Osteoblast (primary cell): ENCODE measurements around the gene PITX1. TPM values are rescaled to one million over a fixed set of nuclear protein-coding genes. Genes with fewer than 3 reads are reported as not detected.
"Not testable (repeated sequence)": the region's sequence is repeated elsewhere in the genome, so short reads cannot be mapped to it uniquely, and the experiment has no call there.

ENCODE experiments used
- DNase-seq: peaks from one replicate; pipeline ENCODE4 v3.0.0; 2011; ENCODE audit warnings: low spot score, mixed read lengths; ENCODE audit not compliant: insufficient read length; ENCODE audit errors: missing footprints
- H2AFZ ChIP-seq: 2 replicates; pipeline ENCODE4 v1.6.0; 2011; ENCODE audit warnings: mild to moderate bottlenecking, low read length
- H3K27ac ChIP-seq: 2 replicates; pipeline ENCODE4 v1.5.1; 2011; ENCODE audit warnings: mild to moderate bottlenecking, low read depth, low read length, moderate library complexity
- H3K27me3 ChIP-seq: 2 replicates; pipeline ENCODE4 v1.6.0; 2012; ENCODE audit warnings: mild to moderate bottlenecking, control low read depth, inconsistent platforms, low read length, moderate library complexity; ENCODE audit not compliant: insufficient read depth
- H3K36me3 ChIP-seq: 2 replicates; pipeline ENCODE4 v1.5.1; 2011; ENCODE audit warnings: mild to moderate bottlenecking, low read length, control low read depth, moderate library complexity; ENCODE audit not compliant: insufficient read depth
- H3K4me1 ChIP-seq: 2 replicates; pipeline ENCODE4 v1.5.1; 2011; ENCODE audit warnings: mild to moderate bottlenecking, low read length, control low read depth, moderate library complexity; ENCODE audit not compliant: insufficient read depth
- H3K4me2 ChIP-seq: 2 replicates; pipeline ENCODE4 v1.6.0; 2011; ENCODE audit warnings: mild to moderate bottlenecking, low read length; ENCODE audit not compliant: insufficient read depth
- H3K4me3 ChIP-seq: fragments of 200-600 bp; sonication (generic); 3 replicates; pipeline ENCODE4 v1.5.1; 2012; ENCODE audit warnings: mild to moderate bottlenecking, low read length, inconsistent platforms; ENCODE audit not compliant: insufficient read depth
- H3K79me2 ChIP-seq: 2 replicates; pipeline ENCODE4 v1.6.0; 2012; ENCODE audit warnings: mild to moderate bottlenecking, low read length, control low read depth, inconsistent platforms; ENCODE audit not compliant: insufficient read depth
- H3K9me3 ChIP-seq: 2 replicates; pipeline ENCODE4 v1.5.1; 2011; ENCODE audit warnings: low read depth, low read length, control low read depth
- H4K20me1 ChIP-seq: 2 replicates; pipeline ENCODE4 v1.6.0; 2012; ENCODE audit warnings: mild to moderate bottlenecking, low read length, control low read depth; ENCODE audit not compliant: insufficient read depth
- CTCF ChIP-seq: IDR thresholded peaks from 2 replicates; pipeline ENCODE4 v1.5.1; 2011; ENCODE audit warnings: mild to moderate bottlenecking, low read depth, low read length, moderate library complexity; ENCODE audit errors: extremely low read depth
- total RNA-seq: library from RNA; depleted of rRNA; stranded (reverse); fragments of >200 nt; gene quantifications from 2 replicates; pipeline ENCODE4 v1.2.3, GENCODE V29; 2012

PITX1 gene
- 8.3 and 9.8 TPM in 2 replicates for total RNA-seq

- H3K79me2 ChIP-seq: peaks cover 46% of the 10 kb centered on the region
- H3K4me2 ChIP-seq: peak within 1 kb of the TSS; percentile 85
- peaks cover 13% of the 10 kb centered on the region for H3K27me3 ChIP-seq
- peaks cover 4% of the 10 kb centered on the region for H3K36me3 ChIP-seq
- DNase-seq: no peak
- peak within 1 kb of the TSS; percentile 93 for H3K4me3 ChIP-seq
- TF ChIP-seq CTCF: no peak
- H3K9me3 ChIP-seq: no peaks in the 10 kb centered on the region
- H2AFZ ChIP-seq: peak within 1 kb of the TSS; percentile 88
- H4K20me1 ChIP-seq: no peaks in the 10 kb centered on the region
- H3K4me1 ChIP-seq: peaks cover 9% of the 10 kb centered on the region
- peak within 1 kb of the TSS; percentile 28 for H3K27ac ChIP-seq
These were observed at the start of gene PITX1 for GRCh38 chr5:135033901-135034235. PITX1 (minus strand) TSS chr5:135034228; CDS start chr5:135033881, 347 bp downstream.

- DNase-seq, H3K36me3 ChIP-seq, H3K4me3 ChIP-seq, H3K9me3 ChIP-seq, H4K20me1 ChIP-seq, H3K27me3 ChIP-seq, H3K4me1 ChIP-seq, H3K27ac ChIP-seq, H2AFZ ChIP-seq, H3K4me2 ChIP-seq, H3K79me2 ChIP-seq: not testable (repeated sequence)
These were observed 49.3 kb upstream of the PITX1 start for GRCh38 chr5:135083334-135083733.

GRCh38 chr5:135081240-135081639 is 47.2 kb upstream of the PITX1 start:
- no peaks in the 10 kb centered on the region for H3K36me3 ChIP-seq
- H3K27ac ChIP-seq: no peak overlapping the region
- H3K9me3 ChIP-seq: peaks cover 6% of the 10 kb centered on the region
- no peaks in the 10 kb centered on the region for H3K79me2 ChIP-seq
- DNase-seq: no peak
- H2AFZ ChIP-seq: no peak overlapping the region
- H3K27me3 ChIP-seq: no peaks in the 10 kb centered on the region
- no peaks in the 10 kb centered on the region for H4K20me1 ChIP-seq
- no peak overlapping the region for H3K4me3 ChIP-seq
- peaks cover 3% of the 10 kb centered on the region for H3K4me1 ChIP-seq
- H3K4me2 ChIP-seq: no peak overlapping the region
- TF ChIP-seq CTCF: no peak

GRCh38 chr5:135079760-135080159 is 45.7 kb upstream of the PITX1 start:
- no peaks in the 10 kb centered on the region for H3K79me2 ChIP-seq
- no peaks in the 10 kb centered on the region for H3K27me3 ChIP-seq

More at GRCh38 chr5:135079760-135080159, 45.7 kb upstream of the PITX1 start:
- no peaks in the 10 kb centered on the region for H4K20me1 ChIP-seq
- DNase-seq: no peak
- no peak overlapping the region for H2AFZ ChIP-seq
- H3K4me2 ChIP-seq: no peak overlapping the region
- no peak for TF ChIP-seq CTCF
- H3K27ac ChIP-seq: no peak overlapping the region
- H3K4me1 ChIP-seq: no peaks in the 10 kb centered on the region
- H3K36me3 ChIP-seq: no peaks in the 10 kb centered on the region
- H3K9me3 ChIP-seq: peaks cover 6% of the 10 kb centered on the region
- no peak overlapping the region for H3K4me3 ChIP-seq
